HG02884 (cell line): ENCODE results near the gene PNP.
A peak's percentile ranks its signal among the peaks of the same experiment; 100 is the strongest.

Experiments
- ATAC-seq: cut with Tn5 transposase; IDR thresholded peaks from one replicate; pipeline ENCODE4 v1.9.1; 2021; ENCODE audit warnings: mild to moderate bottlenecking, moderate library complexity; ENCODE audit not compliant: unreplicated experiment

The PNP gene

GRCh38 chr14:20454516-20455354 is 14.5 kb upstream of the PNP start, which contains the start of the genes APEX1 and OSGEP:
APEX1 (plus strand) TSS chr14:20455226; CDS start chr14:20455646, 420 bp downstream.
OSGEP (minus strand) TSS chr14:20454812; CDS start chr14:20454683, 129 bp downstream.
- peak; percentile 85 for ATAC-seq

GRCh38 chr14:20455355-20456300 is 13.6 kb upstream of the PNP start:
- ATAC-seq = peak; percentile 51

GRCh38 chr14:20456971-20457370 is 12.2 kb upstream of the PNP start:
- ATAC-seq = no peak

- ATAC-seq = no peak
These were observed 11.0 kb upstream of the PNP start for GRCh38 chr14:20458031-20458789.

- peak; percentile 2 for ATAC-seq
These were observed 8.6 kb upstream of the PNP start for GRCh38 chr14:20460458-20461224.

GRCh38 chr14:20461225-20462141 is 7.7 kb upstream of the PNP start, which contains the start of gene PIP4P1:
PIP4P1 (minus strand) TSS chr14:20461434; CDS start chr14:20461325, 109 bp downstream.
- peak; percentile 94 for ATAC-seq

- ATAC-seq = no peak
These were observed 403 bp upstream of the PNP start for GRCh38 chr14:20468764-20469241.

- peak; percentile 52 for ATAC-seq
These were observed 840 bp downstream of the PNP start for GRCh38 chr14:20469890-20470602.

GRCh38 chr14:20470603-20470901 is 1.3 kb downstream of the PNP start:
- no peak for ATAC-seq

- ATAC-seq = no peak
These were observed 3.4 kb downstream of the PNP start for GRCh38 chr14:20472536-20473169.

- no peak for ATAC-seq
These were observed 7.6 kb downstream of the PNP start for GRCh38 chr14:20476776-20477175.

GRCh38 chr14:20477211-20477876 is 8.1 kb downstream of the PNP start:
- ATAC-seq = no peak

- ATAC-seq = no peak
These were observed 9.7 kb downstream of the PNP start for GRCh38 chr14:20478894-20479293.

- no peak for ATAC-seq
These were observed 13.2 kb downstream of the PNP start for GRCh38 chr14:20482382-20482781.

- no peak for ATAC-seq
These were observed 16.7 kb downstream of the PNP start for GRCh38 chr14:20485900-20486299.

- no peak for ATAC-seq
These were observed 17.6 kb downstream of the PNP start for GRCh38 chr14:20486684-20487395.

GRCh38 chr14:20487396-20487725 is 18.2 kb downstream of the PNP start:
- no peak for ATAC-seq
